ENCODE results near the gene TMED6. TPM values are rescaled to one million over a fixed set of nuclear protein-coding genes. Genes with fewer than 3 reads are reported as not detected.
A peak's percentile ranks its signal among the peaks of the same experiment; 100 is the strongest.

Gene TMED6
- total RNA-seq (2.6 TPM), polyA plus RNA-seq (ENCODE audit: insufficient read depth, low read depth, low replicate concordance) (11.5 TPM)
- long read RNA-seq, donor 1: 0 reads
- long read RNA-seq, donor 2: 0 reads
- long read RNA-seq, donor 3, partial matches to known transcripts: 0 of 1 reads
- long read RNA-seq, donor 3, other reads (novel, unspliced or antisense): 0 of 1 reads
- long read RNA-seq, donor 4: 0 reads
- long read RNA-seq, donor 5: 0 reads
- long read RNA-seq, donor 6: 0 reads
- long read RNA-seq, donor 7, partial matches to known transcripts: 0 of 3 reads
- long read RNA-seq, donor 7, other reads (novel, unspliced or antisense): 0 of 3 reads
- long read RNA-seq, donor 8, partial matches to known transcripts: 0 of 1 reads
- long read RNA-seq, donor 8, other reads (novel, unspliced or antisense): 0 of 1 reads
- long read RNA-seq, donor 9, partial matches to known transcripts: 0 of 1 reads
- long read RNA-seq, donor 9, other reads (novel, unspliced or antisense): 0 of 1 reads
- long read RNA-seq, donor 10: 0 reads

- FAIRE-seq (no peak), DNase-seq (peak in 3 of 5 donors; percentile 33 to 61 (median 37))
- H3K27me3 ChIP-seq (ENCODE audit: control insufficient read depth, insufficient read depth, low read length): no peaks in the 10 kb centered on the region
- H3K9me3 ChIP-seq (ENCODE audit: control insufficient read depth in 2 of 3, insufficient read depth in 1 of 3, low read length in 3 of 3): no peaks in the 10 kb centered on the region
- H3K4me3 ChIP-seq (ENCODE audit: low read length in 3 of 3): peak within 1 kb of the TSS in 2 of 3 donors; percentile 49 to 59
- peak within 1 kb of the TSS in 1 of 3 donors; percentile 14 for H3K9ac ChIP-seq (ENCODE audit: low read length in 3 of 3)
- no peak for TF ChIP-seq CTCF (IDR thresholded peaks at IDR 0.05; ENCODE audit: borderline replicate concordance, extremely low read depth, insufficient read depth)
- H3K36me3 ChIP-seq (ENCODE audit: control insufficient read depth in 2 of 3, insufficient read depth in 3 of 3, low read length in 3 of 3): peaks cover 0 to 10% (median 5%) of the 10 kb centered on the region in 3 donors
- peak within 1 kb of the TSS in 1 of 2 donors; percentile 8 for H3K27ac ChIP-seq (ENCODE audit: low read depth in 2 of 2, low read length in 2 of 2)
- peaks cover 0 to 3% (median 0%) of the 10 kb centered on the region in 3 donors for H3K4me1 ChIP-seq (ENCODE audit: control insufficient read depth in 2 of 3, insufficient read depth in 2 of 3, low read depth in 1 of 3, low read length in 3 of 3)
- intact Hi-C loops (cut with DNase I): no loop called here
These were observed at the start of gene TMED6 for GRCh38 chr16:69351309-69352027. TSS of gene TMED6 (minus strand) at chr16:69351786. CDS start at chr16:69351753, 33 bp downstream.

- Histone ChIP-seq H3K4me3 (ENCODE audit: low read length in 3 of 3) (no peak overlapping the region), H3K9me3 (ENCODE audit: control insufficient read depth in 2 of 3, insufficient read depth in 1 of 3, low read length in 3 of 3) (no peaks in the 10 kb centered on the region), H3K9ac (ENCODE audit: low read length in 3 of 3) (no peak overlapping the region), H3K27me3 (ENCODE audit: control insufficient read depth, insufficient read depth, low read length) (no peaks in the 10 kb centered on the region), H3K4me1 (ENCODE audit: control insufficient read depth in 2 of 3, insufficient read depth in 2 of 3, low read depth in 1 of 3, low read length in 3 of 3) (peaks cover 12 to 15% (median 15%) of the 10 kb centered on the region in 3 donors), H3K36me3 (ENCODE audit: control insufficient read depth in 2 of 3, insufficient read depth in 3 of 3, low read length in 3 of 3) (no peaks in the 10 kb centered on the region), H3K27ac (ENCODE audit: low read depth in 2 of 2, low read length in 2 of 2) (no peak overlapping the region)
- DNase-seq (no peak), FAIRE-seq (no peak)
- no peak for TF ChIP-seq CTCF (IDR thresholded peaks at IDR 0.05; ENCODE audit: borderline replicate concordance, extremely low read depth, insufficient read depth)
- intact Hi-C loops (cut with DNase I): no loop called here
These were observed 47.8 kb upstream of the TMED6 start for GRCh38 chr16:69399361-69399760.

- peaks cover 8 to 15% (median 10%) of the 10 kb centered on the region in 3 donors for H3K4me1 ChIP-seq (ENCODE audit: control insufficient read depth in 2 of 3, insufficient read depth in 2 of 3, low read depth in 1 of 3, low read length in 3 of 3)
- H3K9ac ChIP-seq (ENCODE audit: low read length in 3 of 3): peak overlapping the region in 2 of 3 donors; percentile 3 to 33
- FAIRE-seq: no peak
- peak overlapping the region; percentile 84 to 85 for H3K27ac ChIP-seq (ENCODE audit: low read depth in 2 of 2, low read length in 2 of 2)
- intact Hi-C loops (cut with DNase I): no loop called here
- H3K4me3 ChIP-seq (ENCODE audit: low read length in 3 of 3): peak overlapping the region in 1 of 3 donors; percentile 5
- TF ChIP-seq CTCF (IDR thresholded peaks at IDR 0.05; ENCODE audit: borderline replicate concordance, extremely low read depth, insufficient read depth): peak; percentile 49
- H3K36me3 ChIP-seq (ENCODE audit: control insufficient read depth in 2 of 3, insufficient read depth in 3 of 3, low read length in 3 of 3): no peaks in the 10 kb centered on the region
- H3K27me3 ChIP-seq (ENCODE audit: control insufficient read depth, insufficient read depth, low read length): no peaks in the 10 kb centered on the region
- H3K9me3 ChIP-seq (ENCODE audit: control insufficient read depth in 2 of 3, insufficient read depth in 1 of 3, low read length in 3 of 3): no peaks in the 10 kb centered on the region
- peak in 3 of 5 donors; percentile 63 to 93 (median 88) for DNase-seq
These were observed 46.4 kb upstream of the TMED6 start for GRCh38 chr16:69397821-69398521.

Measured in kidney (tissue), 22 donors.